HG03280 (cell line): ENCODE results near the gene PPP6R3.
"Not testable (repeated sequence)": the region's sequence is repeated elsewhere in the genome, so short reads cannot be mapped to it uniquely, and the experiment has no call there.

Source experiments
- ATAC-seq: cut with Tn5 transposase; IDR thresholded peaks from one replicate; pipeline ENCODE4 v1.9.1; 2021; ENCODE audit warnings: mild to moderate bottlenecking, moderate library complexity; ENCODE audit not compliant: unreplicated experiment

Gene PPP6R3

DNA sequence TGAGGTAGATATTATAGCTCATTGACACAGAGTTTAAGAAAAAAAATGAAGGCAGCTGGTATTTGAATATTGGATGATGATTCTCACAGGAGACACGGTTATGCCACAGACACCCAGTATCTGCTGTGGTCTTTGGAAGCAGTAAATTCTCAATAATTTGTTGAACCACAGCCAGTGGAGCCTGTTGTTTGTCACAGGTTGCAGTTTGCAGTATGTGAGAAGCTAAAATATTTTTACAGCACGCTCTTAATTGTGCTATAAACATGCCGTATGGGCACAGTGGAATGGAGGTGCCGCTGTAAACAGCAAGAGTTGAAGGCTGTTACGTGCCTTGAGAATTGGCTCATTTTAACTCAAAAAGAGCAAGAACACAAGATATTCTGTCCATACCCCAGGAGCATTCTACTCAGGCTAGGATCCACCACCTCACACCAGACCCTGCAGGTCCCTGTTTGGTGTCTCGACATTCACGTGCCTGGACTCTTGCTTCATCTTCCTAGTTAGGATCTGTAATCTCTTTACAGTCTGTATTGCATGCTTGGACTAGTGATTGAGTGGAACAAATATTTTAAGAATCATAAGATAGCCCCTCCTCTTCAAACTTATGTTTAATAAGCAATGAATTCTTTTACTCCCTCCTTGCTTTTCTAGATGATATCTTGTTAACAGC lies 129.1 kb downstream of the PPP6R3 start:
- no peak for ATAC-seq

DNA sequence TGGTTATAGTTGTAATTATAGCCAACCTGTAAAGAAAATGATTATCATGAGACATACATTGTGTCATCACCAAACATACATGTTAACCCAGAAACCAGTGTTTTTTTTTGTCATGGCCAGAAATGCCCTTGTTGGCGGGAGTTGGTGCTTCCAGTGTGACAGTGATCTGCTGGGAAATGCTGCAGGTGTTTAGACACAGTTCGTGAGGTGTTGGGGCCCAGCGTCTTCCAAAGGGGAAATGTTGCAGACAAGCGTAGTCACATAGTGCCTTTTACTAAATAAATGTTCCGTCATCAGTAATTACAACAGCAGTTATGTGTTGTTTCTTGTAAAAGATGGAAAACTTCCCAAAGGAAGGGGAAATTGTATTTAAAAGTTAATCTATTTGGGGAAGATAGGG lies 131.2 kb downstream of the PPP6R3 start:
- no peak for ATAC-seq

DNA sequence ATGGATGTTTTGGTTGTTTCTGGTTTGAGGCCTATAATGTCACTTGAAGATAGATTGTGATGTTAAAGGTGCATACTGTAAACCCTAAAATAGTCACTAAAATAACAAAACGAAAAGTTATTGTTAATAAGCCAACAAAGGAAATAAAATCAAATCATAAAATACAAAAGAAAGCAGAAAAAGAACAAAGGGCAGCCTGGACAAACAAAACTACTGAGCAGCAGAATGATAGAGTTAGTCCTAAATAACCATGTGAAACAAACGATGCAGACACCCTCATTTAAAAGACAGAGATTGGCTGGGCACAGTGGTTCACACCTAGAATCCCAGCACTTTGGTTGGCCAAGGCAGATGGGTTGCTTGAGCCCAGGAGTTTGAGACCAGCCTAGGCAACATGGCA lies 132.9 kb downstream of the PPP6R3 start:
- ATAC-seq: no peak

DNA sequence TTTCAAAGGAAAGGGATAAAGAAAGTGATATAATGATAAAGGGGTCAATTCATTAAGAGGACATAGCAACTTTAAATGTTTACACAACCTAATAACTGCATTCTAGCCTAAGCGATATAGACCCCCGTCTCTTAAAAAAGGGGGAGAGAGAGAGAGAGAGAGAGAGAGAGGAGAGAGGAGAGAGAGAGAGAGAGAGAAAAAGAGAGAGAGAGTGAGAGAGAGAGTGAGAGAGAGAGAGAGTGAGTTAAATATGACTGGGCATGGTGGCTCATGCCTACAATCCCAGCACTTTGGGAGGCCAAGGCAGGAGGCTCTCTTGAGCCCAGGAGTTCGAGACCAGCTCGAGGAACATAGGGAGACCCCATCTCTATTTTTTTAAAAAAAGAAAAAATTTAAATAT lies 133.6 kb downstream of the PPP6R3 start:
- ATAC-seq: no peak

DNA sequence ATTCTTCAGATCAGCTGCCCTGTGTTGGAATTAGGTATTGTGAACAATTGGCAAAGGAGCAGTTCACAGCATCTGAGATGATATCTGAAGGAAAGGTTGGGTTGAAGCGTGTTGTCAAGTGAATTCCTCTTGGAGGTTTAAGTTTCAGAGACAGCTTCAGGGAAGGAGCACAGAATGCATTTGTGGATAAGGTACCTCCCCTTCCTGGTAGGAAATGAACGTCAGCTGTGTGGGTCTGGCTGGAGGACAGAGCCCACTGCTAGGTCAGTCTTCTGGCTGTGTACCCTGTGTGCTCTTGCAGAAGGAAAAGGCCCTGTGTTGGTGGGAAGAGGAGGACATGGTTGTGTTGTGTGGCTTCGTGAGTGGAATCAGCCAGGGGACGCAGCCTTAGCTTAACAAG lies 135.7 kb downstream of the PPP6R3 start:
- ATAC-seq: no peak

DNA sequence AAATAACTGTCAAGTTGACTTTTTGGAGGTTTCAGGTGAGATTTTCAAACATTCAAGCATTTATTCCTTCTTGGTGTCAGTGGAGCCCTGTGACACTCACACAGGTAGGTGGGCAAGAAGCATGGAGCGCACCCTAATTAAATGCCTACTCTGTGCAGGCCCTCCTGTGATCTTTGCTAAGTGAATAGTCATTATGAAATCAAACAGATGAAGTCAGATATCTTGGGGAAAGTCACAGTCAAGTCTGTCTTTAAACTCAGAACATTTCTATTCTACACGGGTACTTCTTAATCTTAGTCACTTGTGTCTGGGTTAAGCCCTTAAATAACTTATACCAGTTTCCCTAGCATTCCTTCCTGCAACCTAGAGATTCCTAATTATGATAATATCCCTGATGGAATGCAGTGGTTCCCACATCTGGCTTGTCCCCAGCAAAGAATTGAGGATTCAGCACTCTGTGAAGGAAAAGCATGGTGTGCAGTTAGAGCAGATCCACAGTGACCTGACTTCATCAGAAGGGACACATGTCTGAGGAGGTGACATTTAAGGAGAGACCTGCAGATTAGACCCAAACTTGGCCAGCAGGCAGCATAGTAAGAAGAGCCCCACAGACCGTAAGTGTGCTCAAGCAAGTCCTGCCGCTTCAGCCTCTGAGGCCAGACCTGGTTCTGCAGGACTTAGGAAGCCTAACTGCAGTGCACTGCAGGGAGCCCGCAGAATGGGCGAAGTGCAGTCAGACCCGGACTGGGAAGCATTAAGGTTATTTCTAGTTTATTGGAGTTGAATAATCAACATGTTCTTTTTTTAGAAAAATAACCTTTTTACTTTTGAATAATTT lies 138.5 kb downstream of the PPP6R3 start:
- ATAC-seq: no peak

DNA sequence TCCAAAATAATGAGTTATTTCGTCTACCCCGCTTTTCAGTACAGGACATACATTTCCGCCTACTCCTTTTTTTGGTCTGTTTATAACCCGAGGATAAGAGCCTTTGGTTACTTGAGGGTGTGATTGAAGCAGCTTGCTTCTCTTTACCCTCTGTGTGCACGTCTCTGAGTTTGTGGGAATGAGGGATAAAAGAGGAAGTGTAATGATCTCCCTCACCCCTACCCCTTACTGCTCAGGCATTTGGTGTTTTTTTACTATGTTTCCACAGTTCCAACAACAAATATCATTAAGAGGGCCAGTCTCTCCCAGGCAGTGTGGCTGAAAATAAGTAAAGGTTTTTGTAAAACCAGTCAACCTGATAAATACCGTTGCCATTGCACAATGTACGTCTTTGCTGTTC lies 140.6 kb downstream of the PPP6R3 start:
- ATAC-seq: no peak

DNA sequence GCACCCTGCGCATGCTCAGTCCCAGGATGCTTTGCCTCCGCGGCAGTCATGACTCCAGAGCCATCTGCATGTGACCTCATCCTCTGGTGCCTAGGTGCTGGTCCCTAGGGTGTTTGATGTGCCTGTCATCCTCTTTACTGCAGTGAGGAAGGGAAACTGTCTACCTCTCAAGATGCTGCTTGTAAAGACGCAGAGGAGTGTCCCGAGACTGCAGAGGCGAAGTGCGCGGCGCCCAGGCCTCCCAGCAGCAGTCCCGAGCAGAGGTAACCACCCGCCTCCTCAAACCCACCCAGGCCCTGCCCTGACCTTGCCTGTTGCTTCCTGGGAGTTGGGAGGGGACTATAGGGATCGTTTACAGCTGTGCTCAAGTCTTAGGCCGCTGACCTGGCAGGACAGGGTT lies 149.2 kb downstream of the PPP6R3 start:
- no peak for ATAC-seq

DNA sequence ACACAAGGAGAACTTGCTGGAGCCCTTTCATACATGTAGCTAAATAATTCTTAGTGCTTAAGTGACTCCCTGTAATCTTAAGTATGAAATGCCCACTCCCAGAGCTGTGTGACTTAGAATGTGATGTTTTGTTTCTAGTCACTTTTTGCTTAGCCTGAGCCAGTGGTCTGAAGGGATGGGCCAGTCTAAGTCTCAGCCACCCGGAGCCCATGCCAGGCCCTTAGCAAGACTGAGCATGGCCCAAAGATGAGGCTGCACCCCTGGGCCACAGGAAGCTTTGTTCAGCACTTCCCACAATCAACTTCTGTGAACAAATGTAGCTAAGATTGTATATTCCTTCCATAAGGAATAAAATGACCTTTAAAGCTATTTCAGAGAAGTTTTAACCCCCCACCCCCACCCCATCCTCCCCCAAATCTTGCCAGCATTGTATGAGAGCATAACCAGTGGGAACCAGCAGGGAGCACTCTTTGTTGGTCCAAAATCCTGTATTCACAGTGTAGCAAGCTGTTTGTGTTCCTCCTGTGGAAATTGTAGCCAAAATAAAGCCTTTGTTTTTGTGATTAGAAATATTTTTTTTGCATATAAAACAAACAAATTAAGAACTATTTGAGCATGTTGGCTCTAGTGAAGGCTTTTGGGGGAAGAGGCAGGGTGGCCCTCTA lies 150.0 kb downstream of the PPP6R3 start:
- no peak for ATAC-seq

DNA sequence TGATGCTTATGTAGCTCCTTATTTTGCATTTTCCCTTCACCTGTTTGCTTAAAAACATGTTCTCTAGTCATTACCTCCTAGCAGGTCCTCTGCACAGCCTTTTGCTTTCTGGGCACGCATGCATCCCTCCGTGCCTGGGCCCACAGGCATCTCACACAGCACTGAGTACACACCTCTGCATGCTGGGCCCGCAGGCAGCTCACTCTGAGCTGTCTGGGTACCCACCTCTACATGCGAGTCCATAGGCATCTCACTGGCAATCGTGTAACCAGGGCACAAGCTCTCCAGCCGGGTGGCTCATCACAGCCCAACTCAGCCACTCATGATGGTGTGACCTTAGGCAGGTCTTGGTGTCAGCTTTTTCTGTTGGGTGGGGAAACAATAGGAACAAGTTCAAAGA lies 155.1 kb downstream of the PPP6R3 start:
- ATAC-seq: no peak

DNA sequence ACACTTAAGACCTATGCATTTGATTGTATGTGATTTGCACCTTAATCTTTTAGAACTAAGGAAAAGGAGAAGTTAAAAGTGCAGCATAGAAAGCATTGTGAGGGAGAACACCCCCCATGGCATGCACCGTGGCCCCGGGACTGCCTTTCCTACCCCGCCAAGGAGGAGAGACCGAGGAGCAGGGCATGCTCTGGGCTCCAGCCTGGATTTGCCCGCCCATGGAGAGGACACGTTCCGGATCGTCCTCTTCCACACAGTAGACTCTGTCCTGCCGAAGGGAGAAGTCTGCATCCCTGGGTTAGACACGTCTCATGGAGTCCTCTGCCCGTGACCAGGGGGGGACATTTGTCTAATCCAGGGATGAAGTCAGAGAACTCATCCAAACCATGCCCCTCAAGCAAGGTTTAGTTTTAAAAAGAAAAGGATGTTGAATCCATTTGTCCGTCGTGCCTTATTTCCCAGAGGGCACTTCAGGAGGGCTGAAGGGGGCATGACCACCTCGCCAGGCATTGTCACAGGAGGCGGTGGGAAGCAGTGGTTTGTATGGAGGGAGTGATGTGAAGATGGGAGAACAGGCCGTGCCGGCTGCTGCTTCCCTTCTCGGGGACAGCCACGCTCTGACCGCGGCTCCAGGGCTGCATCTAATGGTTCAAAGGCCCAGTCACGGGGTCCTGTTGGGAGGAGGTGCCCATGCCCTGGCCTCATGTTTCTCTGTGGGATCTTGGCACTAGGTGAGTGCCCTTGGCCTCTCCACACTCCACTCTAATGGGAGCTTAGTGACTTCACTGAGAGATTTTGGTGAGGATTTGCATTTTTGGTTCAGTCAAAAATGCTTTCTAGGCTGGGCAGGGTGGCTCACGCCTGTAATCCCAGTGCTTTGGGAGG lies 157.6 kb downstream of the PPP6R3 start:
- no peak for ATAC-seq

DNA sequence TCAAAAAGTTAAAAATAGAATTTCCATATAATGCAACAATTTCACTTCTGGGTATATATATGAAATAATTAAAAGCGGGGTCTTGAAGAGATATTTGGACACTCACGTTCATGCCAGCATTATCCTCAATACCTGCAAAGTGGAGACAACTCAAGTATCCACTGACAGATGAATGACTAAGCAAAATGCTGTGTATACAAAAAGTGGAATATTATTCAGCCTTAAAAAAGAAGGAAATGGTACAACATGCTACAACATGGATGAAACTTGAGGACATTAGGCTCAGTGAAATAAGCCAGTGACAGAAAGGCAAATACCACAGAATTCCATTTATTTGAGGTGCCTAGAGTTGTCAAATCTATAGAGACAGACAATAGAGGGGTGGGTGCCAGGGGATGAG lies 161.3 kb downstream of the PPP6R3 start:
- ATAC-seq: no peak

DNA sequence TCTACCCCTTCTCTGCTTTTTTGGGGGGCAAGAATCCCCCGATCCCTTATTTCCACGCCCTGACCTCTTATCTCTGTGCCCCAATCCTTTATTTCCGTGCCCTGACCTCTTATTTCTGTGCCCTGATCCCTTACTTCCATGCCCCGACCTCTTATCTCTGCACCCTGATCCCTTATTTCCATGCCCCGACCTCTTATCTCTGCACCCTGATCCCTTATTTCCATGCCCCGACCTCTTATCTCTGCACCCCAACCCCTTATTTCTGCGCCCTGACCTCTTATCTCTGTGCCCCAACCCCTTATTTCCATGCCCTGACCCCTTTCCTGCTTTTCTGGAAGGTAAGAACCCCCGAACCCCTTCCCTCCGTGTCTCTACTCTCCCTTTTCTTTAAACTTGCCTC lies 163.2 kb downstream of the PPP6R3 start:
- ATAC-seq: not testable (repeated sequence)

DNA sequence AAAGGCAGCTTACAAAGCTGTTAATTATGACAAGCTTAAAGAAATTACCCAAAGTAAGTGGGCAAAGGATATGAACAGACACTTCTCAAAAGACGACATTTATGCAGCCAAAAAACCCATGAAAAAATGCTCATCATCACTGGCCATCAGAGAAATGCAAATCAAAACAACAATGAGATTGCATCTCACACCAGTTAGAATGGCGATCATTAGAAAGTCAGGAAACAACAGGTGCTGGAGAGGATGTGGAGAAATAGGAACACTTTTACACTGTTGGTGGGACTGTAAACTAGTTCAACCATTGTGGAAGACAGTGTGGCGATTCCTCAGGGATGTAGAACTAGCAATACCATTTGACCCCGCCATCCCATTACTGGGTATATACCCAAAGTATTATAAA lies 164.5 kb downstream of the PPP6R3 start:
- ATAC-seq: not testable (repeated sequence)

DNA sequence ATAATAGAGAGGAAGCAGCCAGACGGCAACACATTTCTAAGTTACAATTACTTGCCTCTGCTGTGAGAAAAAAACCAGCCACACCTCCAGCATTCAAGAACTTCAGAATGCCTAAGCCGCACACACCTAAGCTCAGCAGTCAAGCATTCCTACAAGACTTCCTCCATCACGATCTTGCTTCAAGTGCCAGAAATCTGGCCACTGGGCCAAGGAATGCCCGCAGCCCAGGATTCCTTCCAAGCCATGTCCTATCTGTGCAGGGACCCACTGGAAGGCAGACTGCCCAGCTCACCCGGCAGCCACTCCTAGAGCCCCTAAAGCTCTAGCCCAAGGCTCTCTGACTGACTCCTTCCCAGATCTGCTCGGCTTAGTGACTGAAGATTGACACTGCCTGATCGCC lies 165.7 kb downstream of the PPP6R3 start:
- not testable (repeated sequence) for ATAC-seq

DNA sequence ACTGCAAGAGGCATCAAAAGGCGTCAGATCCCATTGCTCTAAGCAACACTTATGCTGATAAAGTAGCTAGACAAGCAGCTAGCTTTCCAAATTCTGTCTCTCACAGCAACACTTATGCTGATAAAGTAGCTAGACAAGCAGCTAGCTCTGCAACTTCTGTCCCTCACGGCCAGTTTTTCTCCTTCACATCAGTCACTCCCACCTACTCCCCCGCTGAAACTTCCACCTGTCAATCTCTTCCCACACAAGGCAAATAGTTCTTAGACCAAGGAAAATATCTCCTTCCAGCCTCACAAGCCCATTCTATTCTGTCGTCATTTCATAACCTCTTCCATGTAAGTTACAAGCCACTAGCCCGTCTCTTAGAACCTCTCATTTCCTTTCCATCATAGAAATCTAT lies 168.3 kb downstream of the PPP6R3 start:
- ATAC-seq: not testable (repeated sequence)

DNA sequence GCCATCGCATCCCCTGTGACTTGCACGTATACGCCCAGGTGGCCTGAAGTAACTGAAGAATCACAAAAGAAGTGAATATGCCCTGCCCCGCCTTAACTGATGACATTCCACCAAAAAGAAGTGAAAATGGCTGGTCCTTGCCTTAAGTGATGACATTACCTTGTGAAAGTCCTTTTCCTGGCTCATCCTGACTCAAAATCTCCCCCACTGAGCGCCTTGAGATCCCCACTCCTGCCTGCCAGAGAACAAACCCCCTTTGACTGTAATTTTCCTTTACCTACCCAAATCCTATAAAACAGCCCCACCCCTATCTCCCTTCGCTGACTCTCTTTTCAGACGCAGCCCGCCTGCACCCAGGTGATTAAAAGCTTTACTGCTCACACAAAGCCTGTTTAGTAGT lies 171.8 kb downstream of the PPP6R3 start:
- not testable (repeated sequence) for ATAC-seq

DNA sequence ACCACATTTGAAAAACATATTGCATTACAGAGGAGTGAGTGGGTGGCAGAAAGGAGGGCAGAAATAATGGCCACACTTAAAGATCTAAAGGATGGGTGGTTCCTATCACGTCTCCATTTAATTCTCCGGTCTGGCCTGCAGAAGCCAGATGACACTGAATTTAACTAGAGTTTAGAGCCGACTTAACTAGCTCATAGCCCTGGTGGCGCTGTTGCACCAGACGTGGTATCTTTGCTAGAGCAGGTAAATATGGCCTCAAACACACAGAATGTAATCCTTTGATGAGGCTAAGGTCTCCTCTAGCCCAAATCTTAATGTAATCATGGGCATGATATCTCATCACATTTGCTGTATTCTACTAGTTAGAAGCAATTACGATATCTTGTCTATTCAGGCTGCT lies 172.2 kb downstream of the PPP6R3 start:
- no peak for ATAC-seq

DNA sequence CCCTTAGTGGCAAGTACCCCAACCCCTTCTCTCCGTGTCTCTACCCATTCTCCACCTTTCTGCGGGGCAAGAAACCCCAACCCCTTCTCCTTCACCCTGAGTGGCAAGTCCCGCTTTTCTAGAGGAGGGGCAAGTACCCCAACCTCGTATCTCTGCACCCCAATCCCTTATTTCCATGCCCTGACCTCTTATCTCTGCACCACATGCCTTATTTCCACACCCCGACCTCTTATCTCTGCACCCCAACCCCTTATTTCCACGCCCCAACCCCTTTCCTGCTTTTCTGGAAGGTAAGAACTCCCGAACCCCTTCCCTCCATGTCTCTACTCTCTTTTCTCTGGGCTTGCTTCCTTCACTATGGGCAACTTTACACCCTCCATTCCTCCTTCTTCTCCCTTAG lies 174.1 kb downstream of the PPP6R3 start:
- ATAC-seq: not testable (repeated sequence)

DNA sequence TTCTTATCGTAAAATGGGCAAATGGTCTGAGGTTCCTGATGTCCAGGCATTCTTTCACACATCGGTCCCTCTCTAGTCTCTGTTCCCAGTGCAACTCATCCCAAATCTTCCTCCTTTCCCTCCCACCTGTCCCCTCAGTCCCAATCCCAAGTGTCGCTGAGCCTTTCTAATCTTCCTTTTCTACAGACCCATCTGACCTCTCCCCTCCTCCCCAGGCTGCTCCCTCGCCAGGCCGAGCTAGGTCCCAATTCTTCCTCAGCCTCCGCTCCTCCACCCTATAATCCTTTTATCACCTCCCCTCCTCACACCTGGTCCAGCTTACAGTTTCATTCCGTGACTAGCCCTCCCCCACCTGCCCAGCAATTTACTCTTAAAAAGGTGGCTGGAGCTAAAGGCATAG lies 174.6 kb downstream of the PPP6R3 start:
- ATAC-seq: not testable (repeated sequence)

DNA sequence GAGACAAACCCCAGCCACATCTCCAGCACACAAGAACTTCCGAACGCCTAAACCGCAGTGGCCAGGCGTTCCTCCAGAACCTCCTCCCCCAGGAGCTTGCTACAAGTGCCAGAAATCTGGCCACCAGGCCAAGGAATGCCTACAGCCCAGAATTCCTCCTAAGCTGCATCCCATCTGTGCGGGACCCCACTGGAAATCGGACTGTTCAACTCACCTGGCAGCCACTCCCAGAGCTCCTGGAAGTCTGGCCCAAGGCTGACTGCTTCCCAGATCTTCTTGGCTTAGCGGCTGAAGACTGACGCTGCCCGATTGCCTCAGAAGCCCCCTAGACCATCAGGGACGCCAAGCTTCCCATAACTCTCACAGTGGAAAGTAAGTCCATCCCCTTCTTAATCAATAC lies 175.3 kb downstream of the PPP6R3 start:
- not testable (repeated sequence) for ATAC-seq
